Spleen (tissue), 11 donors: ENCODE results near the gene MAP2K3. TPM values are rescaled to one million over a fixed set of nuclear protein-coding genes. Genes with fewer than 3 reads are reported as not detected.

ENCODE experiments used
- DNase-seq: peaks from one replicate; pipeline ENCODE4 v3.0.0-alpha.2; 2020
- H3K27ac ChIP-seq, 8 donors: fragments of 200-600 bp; sonication (generic) in 7 of 8; 1 replicate in 4 of 8; 2 replicates in 4 of 8; pipeline versions ENCODE4 v1.5.0 to v1.8.0; 2016 to 2021; ENCODE audit warnings: inconsistent platforms in 4 of 8, mild to moderate bottlenecking in 4 of 8, moderate library complexity in 1 of 8
- H3K27me3 ChIP-seq, 7 donors: fragments of 200-600 bp; sonication (generic) in 6 of 7; replicated peaks in 1 of 7; 1 replicate in 4 of 7; 2 replicates in 3 of 7; pipeline versions ENCODE4 v1.5.0 to v1.8.0; 2016 to 2021; ENCODE audit warnings: inconsistent platforms in 3 of 7, mild to moderate bottlenecking in 1 of 7
- H3K36me3 ChIP-seq, 6 donors: fragments of 200-600 bp; sonication (generic) in 5 of 6; 1 replicate in 4 of 6; 2 replicates in 2 of 6; pipeline versions ENCODE4 v1.5.0 to v1.8.0; 2016 to 2021; ENCODE audit warnings: inconsistent platforms in 2 of 6
- H3K4me1 ChIP-seq, 6 donors: fragments of 200-600 bp; sonication (generic) in 5 of 6; 1 replicate in 3 of 6; 2 replicates in 3 of 6; pipeline versions ENCODE4 v1.5.0 to v1.8.0; 2016 to 2021; ENCODE audit warnings: inconsistent platforms in 3 of 6
- H3K4me3 ChIP-seq, 8 donors: fragments of 200-600 bp; sonication (generic) in 7 of 8; 1 replicate in 4 of 8; 2 replicates in 4 of 8; pipeline versions ENCODE4 v1.5.0 to v1.8.0; 2016 to 2021; ENCODE audit warnings: inconsistent platforms in 4 of 8, mild to moderate bottlenecking in 4 of 8, moderate library complexity in 2 of 8
- H3K9me3 ChIP-seq, 8 donors: fragments of 200-600 bp; sonication (generic) in 7 of 8; 1 replicate in 4 of 8; 2 replicates in 4 of 8; pipeline versions ENCODE4 v1.5.0 to v1.8.0; 2016 to 2021; ENCODE audit warnings: inconsistent platforms in 4 of 8
- POLR2A ChIP-seq, 3 donors: fragments of 450-650 bp; IDR thresholded peaks; one replicate each; pipeline ENCODE4 v1.5.1; 2017; ENCODE audit warnings: antibody characterized with exemption in 3 of 3, mild to moderate bottlenecking in 1 of 3
- POLR2AphosphoS5 ChIP-seq, 3 donors: sonication (generic); formaldehyde crosslinking; IDR thresholded peaks; one replicate each; pipeline ENCODE4 v1.5.1; 2017; ENCODE audit warnings: antibody characterized with exemption in 3 of 3
- WGBS, 5 donors: extraction: QIAGEN DNeasy Blood & Tissue Kit in 3 of 5; methylation state at CpG; one replicate each; pipeline versions ENCODE4 v1.1.5 to v1.1.7; 2013 to 2018; 5-methylcytosine and 5-hydroxymethylcytosine counted together
- intact Hi-C: fragments of 100-400 bp; cut with DNase I; formaldehyde crosslinking; loops from one replicate; pipeline ENCODE4 v1.15.0; 2023; ENCODE audit warnings: low total_unique reads
- polyA plus RNA-seq, 3 donors: library from polyadenylated mRNA; stranded (reverse); fragments of 200-250 nt; gene quantifications; one replicate each; pipeline ENCODE4 v1.2.1, GENCODE V29; 2013
- total RNA-seq, 7 donors: library from RNA; depleted of rRNA in 3 of 7; stranded (reverse); fragments of >200 nt in 3 of 7; fragmentation: NEBNext Ultra II Directional in 4 of 7; extraction: Animal tissue kit (Norgen Biotek cat#: 25700) in 4 of 7; gene quantifications; one replicate each; pipeline versions ENCODE4 v1.1.0 to v1.2.1, GENCODE V29; 2016 to 2021
- TF ChIP-seq, protein P1 (sequence below), 11 experiments: fragments of 200-600 bp in 7 of 11; fragments of 450-650 bp in 4 of 11; sonication (generic) in 4 of 11; IDR thresholded peaks in 8 of 11; conservative IDR thresholded peaks in 3 of 11; 1 replicate in 7 of 11; 2 replicates in 4 of 11; pipeline versions ENCODE4 v1.4.0 to v1.8.0; 2016 to 2021; ENCODE audit warnings: antibody characterized with exemption in 11 of 11, inconsistent platforms in 4 of 11, mild to moderate bottlenecking in 1 of 11
- donor health status: healthy with polysubstance abuse.
- donor health status: DM: no; HTN: no; CAD: no; lungs with moderate emphysema.
- donor health status: DM: no; HTN: no; CAD: no.
- donor health status: Bipolar disorder and iron deficiency.
- donor health status: healthy.
- donor health status: DM: no; HTN: no; CAD: no.
- donor health status: DM: yes; HTN: yes; CAD: no.

MAP2K3 gene
- total and polyA plus RNA-seq, 10 donors, result 31.7 to 121 (median 62.5) TPM

DNA sequence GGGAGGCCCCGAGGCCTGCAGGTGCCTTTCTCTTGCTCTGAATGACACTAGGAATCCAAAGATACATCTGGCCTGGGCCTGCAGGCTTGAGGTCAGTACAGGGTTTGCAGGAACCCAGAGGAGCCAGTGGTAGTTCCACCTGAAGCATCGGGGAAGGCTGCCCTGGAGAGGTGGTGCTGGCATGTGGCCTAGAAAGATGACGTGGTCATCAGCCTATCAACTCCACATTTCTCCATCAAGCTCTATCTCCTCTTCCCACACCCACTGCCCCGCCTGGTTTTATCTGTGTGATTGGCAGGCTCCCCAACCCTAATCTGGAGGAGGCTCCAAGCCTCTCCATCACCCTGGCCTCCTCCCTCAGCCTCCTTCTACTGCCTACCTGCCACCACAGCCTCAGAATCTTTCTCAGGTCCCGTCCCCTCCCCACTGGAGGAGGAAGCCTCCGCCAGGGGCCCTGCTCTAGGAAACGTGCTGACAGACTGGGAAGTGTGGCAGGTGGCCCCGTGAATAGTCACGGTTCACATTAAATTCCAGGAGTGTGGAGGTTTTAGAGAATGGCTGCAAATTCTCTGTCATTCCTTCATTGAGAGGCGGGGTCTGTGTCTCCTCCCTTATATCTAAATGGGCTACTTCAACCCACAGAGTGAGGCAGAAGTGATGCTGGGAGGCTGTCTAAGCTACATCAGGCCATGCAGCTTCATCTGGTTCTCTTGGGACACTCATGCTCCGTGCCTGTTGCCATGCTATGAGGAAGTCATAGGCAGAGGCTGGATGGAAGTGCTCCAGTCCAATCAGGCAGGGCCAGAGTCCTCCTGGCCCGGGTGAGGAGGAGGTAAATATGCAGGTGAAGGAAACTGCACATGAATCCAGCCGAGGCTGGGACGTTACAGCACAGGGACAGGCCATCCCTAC is 11.4 kb upstream of the MAP2K3 start:
- no peaks in the 10 kb centered on the region for H3K27me3 ChIP-seq
- no peaks in the 10 kb centered on the region for H3K9me3 ChIP-seq
- no peak for DNase-seq
- H3K4me1 ChIP-seq, result peaks cover 7 to 46% (median 30%) of the 10 kb centered on the region in 6 donors
- intact Hi-C loops, result no loop called here
- WGBS, 5 donors, result 75 to 82% (median 78%) methylated on average over 14 of the region's 14 CpGs
- H3K27ac ChIP-seq, result no peak overlapping the region
- H3K36me3 ChIP-seq, result no peaks in the 10 kb centered on the region
- no peak overlapping the region for H3K4me3 ChIP-seq
- TF ChIP-seq POLR2A (IDR thresholded peaks at IDR 0.05) (no peak), POLR2AphosphoS5 (IDR thresholded peaks at IDR 0.05) (no peak)
- TF ChIP-seq, protein P1, sequence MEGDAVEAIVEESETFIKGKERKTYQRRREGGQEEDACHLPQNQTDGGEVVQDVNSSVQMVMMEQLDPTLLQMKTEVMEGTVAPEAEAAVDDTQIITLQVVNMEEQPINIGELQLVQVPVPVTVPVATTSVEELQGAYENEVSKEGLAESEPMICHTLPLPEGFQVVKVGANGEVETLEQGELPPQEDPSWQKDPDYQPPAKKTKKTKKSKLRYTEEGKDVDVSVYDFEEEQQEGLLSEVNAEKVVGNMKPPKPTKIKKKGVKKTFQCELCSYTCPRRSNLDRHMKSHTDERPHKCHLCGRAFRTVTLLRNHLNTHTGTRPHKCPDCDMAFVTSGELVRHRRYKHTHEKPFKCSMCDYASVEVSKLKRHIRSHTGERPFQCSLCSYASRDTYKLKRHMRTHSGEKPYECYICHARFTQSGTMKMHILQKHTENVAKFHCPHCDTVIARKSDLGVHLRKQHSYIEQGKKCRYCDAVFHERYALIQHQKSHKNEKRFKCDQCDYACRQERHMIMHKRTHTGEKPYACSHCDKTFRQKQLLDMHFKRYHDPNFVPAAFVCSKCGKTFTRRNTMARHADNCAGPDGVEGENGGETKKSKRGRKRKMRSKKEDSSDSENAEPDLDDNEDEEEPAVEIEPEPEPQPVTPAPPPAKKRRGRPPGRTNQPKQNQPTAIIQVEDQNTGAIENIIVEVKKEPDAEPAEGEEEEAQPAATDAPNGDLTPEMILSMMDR (IDR thresholded peaks at IDR 0.05 in 8 of 11, conservative IDR thresholded peaks at IDR 0.05 in 3 of 11), result no peak

DNA sequence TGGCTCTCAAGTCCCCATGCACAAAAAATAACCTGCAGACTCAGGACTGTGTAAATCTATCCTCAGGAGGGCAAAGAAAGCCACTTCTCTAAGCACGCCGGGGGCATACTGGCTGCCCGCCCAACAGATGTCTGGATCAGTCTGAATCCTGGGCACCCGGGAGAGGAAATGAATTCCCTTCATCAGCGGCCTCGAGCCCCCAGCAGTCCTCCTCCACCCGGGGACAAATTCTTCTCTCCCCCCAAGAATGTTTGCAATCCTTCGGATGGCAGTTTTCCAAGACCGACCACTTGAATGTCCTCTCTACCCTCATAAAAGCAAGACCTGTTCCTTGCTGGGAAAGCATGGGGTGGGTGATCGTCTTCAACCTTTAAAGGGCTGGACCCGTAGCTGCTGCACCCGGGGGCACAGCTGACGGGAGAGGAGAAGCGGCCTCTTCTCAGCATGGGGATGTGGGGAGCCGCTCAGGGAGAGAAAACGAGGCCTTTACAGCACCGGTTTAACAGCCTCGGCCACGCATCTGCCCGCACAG is 9.4 kb upstream of the MAP2K3 start:
- H3K36me3 ChIP-seq, result no peaks in the 10 kb centered on the region
- no peak for DNase-seq
- peak overlapping the region in 7 of 8 donors; percentile 65 to 86 (median 78) for H3K27ac ChIP-seq
- intact Hi-C loops, result no loop called here
- H3K27me3 ChIP-seq, result no peaks in the 10 kb centered on the region
- peak overlapping the region; percentile 47 to 82 (median 74) for H3K4me3 ChIP-seq
- WGBS, 5 donors, result 9 to 19% (median 13%) methylated on average over 16 to 20 of the region's 20 CpGs
- peaks cover 12 to 56% (median 41%) of the 10 kb centered on the region in 6 donors for H3K4me1 ChIP-seq
- H3K9me3 ChIP-seq, result no peaks in the 10 kb centered on the region
- no peak for TF ChIP-seq POLR2A (IDR thresholded peaks at IDR 0.05)
- TF ChIP-seq, protein P1 (IDR thresholded peaks at IDR 0.05 in 8 of 11, conservative IDR thresholded peaks at IDR 0.05 in 3 of 11), result no peak
- no peak for TF ChIP-seq POLR2AphosphoS5 (IDR thresholded peaks at IDR 0.05)

DNA sequence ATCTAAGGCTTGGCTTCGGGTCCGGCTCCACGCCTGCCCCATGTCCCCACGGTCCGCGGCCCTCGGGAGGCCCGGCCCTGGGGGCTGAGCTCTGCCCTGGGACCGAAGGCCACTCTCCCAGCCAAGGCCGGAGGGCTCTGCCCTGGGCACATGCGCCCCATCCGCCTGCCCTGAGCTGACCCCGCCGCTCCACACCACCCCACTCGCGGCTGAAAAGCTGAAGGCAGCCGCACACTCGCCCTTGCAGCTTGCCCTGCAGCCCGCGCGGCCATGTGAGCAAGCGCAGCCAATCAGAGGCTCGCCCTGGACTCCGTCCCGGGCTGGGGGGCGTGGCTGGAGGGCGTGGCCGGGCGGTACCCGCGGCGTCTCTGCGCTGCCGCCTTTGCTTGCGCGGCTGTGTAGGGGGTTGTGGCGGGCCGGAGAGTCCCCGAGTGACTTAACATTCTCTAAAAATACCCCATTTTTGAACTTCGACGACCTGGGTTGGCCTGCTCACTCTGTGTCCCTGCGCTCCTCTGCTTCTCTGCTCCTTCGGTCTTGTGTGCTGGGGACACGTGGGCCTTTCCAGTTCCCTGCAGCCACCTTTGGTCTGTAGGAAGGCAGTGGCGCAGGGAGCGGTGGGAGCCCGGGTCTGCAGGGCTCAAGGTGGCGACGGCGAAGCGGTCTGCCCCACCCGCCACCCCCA is 8.8 kb upstream of the MAP2K3 start:
- Histone ChIP-seq H3K9me3 (no peaks in the 10 kb centered on the region), H3K36me3 (no peaks in the 10 kb centered on the region), H3K4me3 (peak overlapping the region; percentile 47 to 82 (median 74)), H3K27me3 (no peaks in the 10 kb centered on the region), H3K4me1 (peaks cover 12 to 62% (median 45%) of the 10 kb centered on the region in 6 donors), H3K27ac (peak overlapping the region in 7 of 8 donors; percentile 65 to 86 (median 78))
- TF ChIP-seq POLR2AphosphoS5 (IDR thresholded peaks at IDR 0.05) (peak; percentile 92 to 93 (median 92)), POLR2A (IDR thresholded peaks at IDR 0.05) (no peak)
- TF ChIP-seq, protein P1 (IDR thresholded peaks at IDR 0.05 in 8 of 11, conservative IDR thresholded peaks at IDR 0.05 in 3 of 11), result peak in 4 of 11 experiments; percentile 15 to 42 (median 22)
- peak; percentile 100 for DNase-seq
- WGBS, 5 donors, result 0% methylated on average over 9 to 52 of the region's 52 CpGs
- intact Hi-C loops, result no loop called here
